ENCODE measurements around the gene STMN3.
"Not testable (repeated sequence)": the region's sequence is repeated elsewhere in the genome, so short reads cannot be mapped to it uniquely, and the experiment has no call there.

DNA sequence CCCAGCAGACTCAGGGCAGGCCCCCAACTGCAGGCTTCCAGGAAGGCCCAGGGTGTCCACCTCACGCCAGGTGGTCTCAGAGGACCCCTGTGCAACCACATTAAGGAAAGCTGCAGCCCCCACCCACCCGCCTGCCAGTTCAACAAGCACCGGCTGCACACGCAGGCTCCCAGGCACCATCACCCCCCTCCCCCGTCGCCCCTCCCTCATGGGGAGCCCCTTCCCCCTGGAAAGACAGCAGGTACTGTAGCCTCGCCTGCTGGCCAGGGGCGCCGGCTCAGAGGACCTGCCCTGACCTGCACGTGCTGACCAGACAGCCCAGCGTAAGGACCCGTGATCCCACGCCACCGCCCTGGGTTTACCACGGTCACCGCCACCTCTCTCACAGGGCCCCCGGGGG, 12.5 kb downstream of the STMN3 start:
- TF ChIP-seq, protein P1, sequence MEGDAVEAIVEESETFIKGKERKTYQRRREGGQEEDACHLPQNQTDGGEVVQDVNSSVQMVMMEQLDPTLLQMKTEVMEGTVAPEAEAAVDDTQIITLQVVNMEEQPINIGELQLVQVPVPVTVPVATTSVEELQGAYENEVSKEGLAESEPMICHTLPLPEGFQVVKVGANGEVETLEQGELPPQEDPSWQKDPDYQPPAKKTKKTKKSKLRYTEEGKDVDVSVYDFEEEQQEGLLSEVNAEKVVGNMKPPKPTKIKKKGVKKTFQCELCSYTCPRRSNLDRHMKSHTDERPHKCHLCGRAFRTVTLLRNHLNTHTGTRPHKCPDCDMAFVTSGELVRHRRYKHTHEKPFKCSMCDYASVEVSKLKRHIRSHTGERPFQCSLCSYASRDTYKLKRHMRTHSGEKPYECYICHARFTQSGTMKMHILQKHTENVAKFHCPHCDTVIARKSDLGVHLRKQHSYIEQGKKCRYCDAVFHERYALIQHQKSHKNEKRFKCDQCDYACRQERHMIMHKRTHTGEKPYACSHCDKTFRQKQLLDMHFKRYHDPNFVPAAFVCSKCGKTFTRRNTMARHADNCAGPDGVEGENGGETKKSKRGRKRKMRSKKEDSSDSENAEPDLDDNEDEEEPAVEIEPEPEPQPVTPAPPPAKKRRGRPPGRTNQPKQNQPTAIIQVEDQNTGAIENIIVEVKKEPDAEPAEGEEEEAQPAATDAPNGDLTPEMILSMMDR (IDR thresholded peaks at IDR 0.05), result not testable (repeated sequence)
- TF ChIP-seq POLR2A (IDR thresholded peaks at IDR 0.05), result not testable (repeated sequence)
